ENCODE measurements around the gene NDUFA5.

DNA sequence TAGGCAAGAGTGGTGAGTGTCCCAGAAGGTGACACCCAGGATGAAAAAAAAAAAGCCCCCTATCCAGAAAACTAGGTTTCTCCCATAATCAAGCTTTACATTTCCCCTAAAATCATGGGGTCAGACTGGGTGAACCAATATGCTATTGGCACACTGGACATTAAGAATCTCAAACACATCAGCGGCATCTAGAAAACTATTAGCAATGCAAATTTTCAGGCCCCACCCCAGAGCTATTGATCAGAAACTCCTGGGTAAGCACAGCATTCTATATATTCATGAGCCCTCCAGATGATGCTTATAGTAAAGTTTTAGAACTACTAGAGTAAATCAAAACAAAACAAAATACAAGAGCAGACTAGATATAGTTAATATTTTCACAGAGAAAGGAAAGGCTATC is 59.6 kb downstream of the NDUFA5 start:
- TF ChIP-seq, protein P1, sequence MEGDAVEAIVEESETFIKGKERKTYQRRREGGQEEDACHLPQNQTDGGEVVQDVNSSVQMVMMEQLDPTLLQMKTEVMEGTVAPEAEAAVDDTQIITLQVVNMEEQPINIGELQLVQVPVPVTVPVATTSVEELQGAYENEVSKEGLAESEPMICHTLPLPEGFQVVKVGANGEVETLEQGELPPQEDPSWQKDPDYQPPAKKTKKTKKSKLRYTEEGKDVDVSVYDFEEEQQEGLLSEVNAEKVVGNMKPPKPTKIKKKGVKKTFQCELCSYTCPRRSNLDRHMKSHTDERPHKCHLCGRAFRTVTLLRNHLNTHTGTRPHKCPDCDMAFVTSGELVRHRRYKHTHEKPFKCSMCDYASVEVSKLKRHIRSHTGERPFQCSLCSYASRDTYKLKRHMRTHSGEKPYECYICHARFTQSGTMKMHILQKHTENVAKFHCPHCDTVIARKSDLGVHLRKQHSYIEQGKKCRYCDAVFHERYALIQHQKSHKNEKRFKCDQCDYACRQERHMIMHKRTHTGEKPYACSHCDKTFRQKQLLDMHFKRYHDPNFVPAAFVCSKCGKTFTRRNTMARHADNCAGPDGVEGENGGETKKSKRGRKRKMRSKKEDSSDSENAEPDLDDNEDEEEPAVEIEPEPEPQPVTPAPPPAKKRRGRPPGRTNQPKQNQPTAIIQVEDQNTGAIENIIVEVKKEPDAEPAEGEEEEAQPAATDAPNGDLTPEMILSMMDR (IDR thresholded peaks at IDR 0.05), result no peak
- no peak for TF ChIP-seq POLR2A (IDR thresholded peaks at IDR 0.05)

Measured in prostate gland (tissue), 2 donors.